CD4-positive, alpha-beta memory T cell (primary cell): ENCODE data around the gene ZNF605. TPM values are rescaled to one million over a fixed set of nuclear protein-coding genes. Genes with fewer than 3 reads are reported as not detected.
A peak's percentile ranks its signal among the peaks of the same experiment; 100 is the strongest.
"Not testable (repeated sequence)": the region's sequence is repeated elsewhere in the genome, so short reads cannot be mapped to it uniquely, and the experiment has no call there.

Experiments
- CTCF ChIA-PET: fragments of 350-600 bp; sonication (Branson Sonifier 250); formaldehyde crosslinking; loops from one replicate; lab custom pipeline; 2021; ENCODE audit warnings: inconsistent platforms; ENCODE audit not compliant: partially characterized antibody; lab: Charles Lee
- POLR2A ChIA-PET: fragments of 350-600 bp; sonication (Branson Sonifier 250); formaldehyde crosslinking; loops from one replicate; lab custom pipeline; 2021; ENCODE audit not compliant: partially characterized antibody; lab: Charles Lee
- DNase-seq, 5 donors: peaks; one replicate each; pipeline versions ENCODE4 v3.0.0 to v3.0.0-alpha.2; 2020 to 2022; ENCODE audit warnings: mixed read lengths in 1 of 5
- H3K27ac ChIP-seq: one replicate; pipeline ENCODE4 v1.7.0; 2013; ENCODE audit warnings: low read depth, low read length
- H3K27me3 ChIP-seq: 2 replicates; pipeline ENCODE4 v1.7.0; 2013; ENCODE audit warnings: mild to moderate bottlenecking, low read length, moderate library complexity; ENCODE audit not compliant: insufficient read depth
- H3K36me3 ChIP-seq: 2 replicates; pipeline ENCODE4 v1.7.0; 2013; ENCODE audit warnings: mild to moderate bottlenecking, low read length, moderate library complexity; ENCODE audit not compliant: insufficient read depth
- H3K4me1 ChIP-seq: 2 replicates; pipeline ENCODE4 v1.7.0; 2013; ENCODE audit warnings: mild to moderate bottlenecking, low read length, moderate library complexity; ENCODE audit not compliant: insufficient read depth
- H3K4me3 ChIP-seq, 2 donors: one replicate each; pipeline ENCODE4 v1.7.0; 2013; ENCODE audit warnings: low read length in 2 of 2, mild to moderate bottlenecking in 1 of 2
- H3K9me3 ChIP-seq, 2 donors: one replicate each; pipeline ENCODE4 v1.7.0; 2013; ENCODE audit warnings: low read length in 2 of 2, control low read depth in 1 of 2; ENCODE audit not compliant: control insufficient read depth in 1 of 2
- H3K27ac Mint-ChIP-seq, 7 donors: one replicate each; pipeline ENCODE4 v1.8.0; 2020 to 2021; ENCODE audit warnings: mixed read lengths in 7 of 7, mild to moderate bottlenecking in 6 of 7, inconsistent platforms in 3 of 7, moderate library complexity in 3 of 7
- H3K27me3 Mint-ChIP-seq, 2 donors: one replicate each; pipeline ENCODE4 v1.8.0; 2020 to 2021; ENCODE audit warnings: mixed read lengths in 2 of 2
- H3K36me3 Mint-ChIP-seq, 2 donors: one replicate each; pipeline ENCODE4 v1.8.0; 2020 to 2021; ENCODE audit warnings: mixed read lengths in 2 of 2, inconsistent platforms in 1 of 2, mild to moderate bottlenecking in 1 of 2
- H3K4me1 Mint-ChIP-seq, 4 donors: one replicate each; pipeline ENCODE4 v1.8.0; 2020 to 2021; ENCODE audit warnings: mixed read lengths in 4 of 4, mild to moderate bottlenecking in 1 of 4
- H3K4me3 Mint-ChIP-seq, 8 donors: one replicate each; pipeline ENCODE4 v1.8.0; 2020 to 2021; ENCODE audit warnings: mixed read lengths in 8 of 8, mild to moderate bottlenecking in 7 of 8, moderate library complexity in 6 of 8, inconsistent platforms in 3 of 8
- H3K9me3 Mint-ChIP-seq, 8 donors: one replicate each; pipeline ENCODE4 v1.8.0; 2020 to 2021; ENCODE audit warnings: mixed read lengths in 8 of 8, mild to moderate bottlenecking in 5 of 8, inconsistent platforms in 3 of 8, moderate library complexity in 1 of 8
- intact Hi-C: fragments of 100-400 bp; cut with micrococcal nuclease; formaldehyde crosslinking; loops from one replicate; pipeline ENCODE4 v1.15.1; 2023
- polyA plus RNA-seq, 2 donors: library from polyadenylated mRNA; unstranded; fragments of 300-500 nt; fragmentation: Illumina TruSeq; gene quantifications; one replicate each; pipeline ENCODE4 v1.2.3, GENCODE V29; 2021
- total RNA-seq, 2 experiments: library from RNA; stranded (reverse); gene quantifications; one replicate each; pipeline ENCODE4 v1.2.3, GENCODE V29; 2021

Gene ZNF605
- total and polyA plus RNA-seq, 4 experiments from 2014 or later, result 0.59 to 17.2 (median 9.3) TPM

DNA sequence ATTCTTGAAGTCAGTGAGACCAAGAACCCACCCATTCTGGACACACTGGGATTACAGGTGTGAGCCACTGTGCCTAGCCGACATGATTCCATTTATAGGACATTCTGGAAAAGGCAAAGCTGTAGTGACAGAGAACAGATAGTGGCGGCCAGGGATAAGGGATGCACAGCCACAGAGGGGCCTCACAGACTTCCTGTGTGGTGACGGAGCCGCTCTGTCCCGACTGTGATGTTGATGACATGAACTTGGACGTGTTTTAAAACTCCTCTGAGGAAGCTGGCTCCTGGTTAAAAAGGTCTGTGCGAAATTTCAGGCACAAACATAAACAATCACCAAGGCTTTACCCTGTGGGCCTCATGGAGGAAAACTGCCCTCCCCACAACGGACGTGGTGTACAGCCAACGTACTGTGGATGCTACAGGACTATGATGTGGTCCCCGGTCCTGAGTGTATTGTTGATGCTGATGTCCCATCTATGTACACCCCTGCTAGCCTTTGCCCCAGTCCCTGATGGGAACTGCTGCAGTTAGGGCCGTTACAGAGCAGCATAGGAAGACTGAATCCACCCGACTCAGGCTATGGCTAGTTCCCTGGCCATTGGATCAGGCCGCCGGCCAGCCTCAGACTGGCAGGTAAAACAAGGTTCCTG is 15.9 kb downstream of the ZNF605 start:
- Histone ChIP-seq H3K27ac (no peak overlapping the region), H3K4me1 (no peaks in the 10 kb centered on the region), H3K27me3 (no peaks in the 10 kb centered on the region), H3K4me3 (no peak overlapping the region), H3K36me3 (peaks cover 17% of the 10 kb centered on the region), H3K9me3 (peaks cover 0 to 21% of the 10 kb centered on the region in 2 donors)
- H3K27me3 Mint-ChIP-seq, result no peaks in the 10 kb centered on the region
- DNase-seq, result no peak
- H3K9me3 Mint-ChIP-seq, result peaks cover 0 to 75% (median 53%) of the 10 kb centered on the region in 8 donors
- no peak overlapping the region for H3K27ac Mint-ChIP-seq
- no peak overlapping the region for H3K4me3 Mint-ChIP-seq
- peaks cover 37 to 53% of the 10 kb centered on the region in 2 donors for H3K36me3 Mint-ChIP-seq
- ChIA-PET POLR2A (no interaction called here), CTCF (no interaction called here)
- H3K4me1 Mint-ChIP-seq, result no peaks in the 10 kb centered on the region
- intact Hi-C loops, result no loop called here

- H3K27me3 Mint-ChIP-seq, H3K36me3 ChIP-seq, POLR2A ChIA-PET, H3K4me1 Mint-ChIP-seq, DNase-seq, H3K27me3 ChIP-seq, H3K4me3 ChIP-seq, H3K27ac ChIP-seq, H3K4me3 Mint-ChIP-seq, intact Hi-C loops, H3K27ac Mint-ChIP-seq, CTCF ChIA-PET, H3K4me1 ChIP-seq: not testable (repeated sequence)
- H3K36me3 Mint-ChIP-seq, result peaks cover 31 to 47% of the 10 kb centered on the region in 2 donors
- peaks cover 0 to 74% (median 55%) of the 10 kb centered on the region in 8 donors for H3K9me3 Mint-ChIP-seq
- H3K9me3 ChIP-seq, result peaks cover 0 to 29% of the 10 kb centered on the region in 2 donors
Observed at GRCh38 chr12:132938807-132939206, 17.3 kb downstream of the ZNF605 start.

- Mint-ChIP-seq H3K27me3 (no peaks in the 10 kb centered on the region), H3K4me3 (no peak overlapping the region), H3K36me3 (peaks cover 26 to 45% of the 10 kb centered on the region in 2 donors), H3K27ac (no peak overlapping the region), H3K4me1 (no peaks in the 10 kb centered on the region), H3K9me3 (peaks cover 0 to 80% (median 65%) of the 10 kb centered on the region in 8 donors)
- CTCF ChIA-PET, result no interaction called here
- no peaks in the 10 kb centered on the region for H3K36me3 ChIP-seq
- H3K4me3 ChIP-seq, result no peak overlapping the region
- POLR2A ChIA-PET, result no interaction called here
- no peak for DNase-seq
- no peak overlapping the region for H3K27ac ChIP-seq
- H3K27me3 ChIP-seq, result no peaks in the 10 kb centered on the region
- intact Hi-C loops, result no loop called here
- H3K9me3 ChIP-seq, result peaks cover 0 to 32% of the 10 kb centered on the region in 2 donors
- H3K4me1 ChIP-seq, result no peaks in the 10 kb centered on the region
Observed at GRCh38 chr12:132937476-132937875, 18.6 kb downstream of the ZNF605 start.

DNA sequence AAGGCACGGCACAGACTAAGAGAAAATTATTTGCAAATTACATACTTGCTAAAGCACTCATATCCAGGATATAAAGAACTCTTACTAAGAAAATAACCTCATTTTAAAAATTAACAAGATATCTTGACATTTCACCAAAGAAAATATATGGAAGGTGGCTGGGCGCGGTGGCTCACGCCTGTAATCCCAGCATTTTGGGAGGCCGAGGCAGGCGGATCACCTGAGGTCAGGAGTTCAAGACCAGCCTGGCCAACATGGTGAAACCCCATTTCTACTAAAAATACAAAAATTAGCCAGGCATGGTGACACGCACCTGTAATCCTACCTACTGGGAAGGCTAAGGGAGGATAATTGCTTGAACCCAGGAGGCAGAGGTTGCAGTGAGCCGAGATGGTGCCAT is 19.2 kb downstream of the ZNF605 start:
- POLR2A ChIA-PET, DNase-seq, CTCF ChIA-PET, H3K27me3 ChIP-seq, H3K36me3 ChIP-seq, H3K4me1 ChIP-seq, intact Hi-C loops, H3K27ac ChIP-seq, H3K4me3 ChIP-seq, H3K4me1 Mint-ChIP-seq, H3K27ac Mint-ChIP-seq, H3K4me3 Mint-ChIP-seq, H3K27me3 Mint-ChIP-seq: not testable (repeated sequence)
- H3K9me3 ChIP-seq, result peaks cover 0 to 27% of the 10 kb centered on the region in 2 donors
- Mint-ChIP-seq H3K36me3 (peaks cover 25 to 42% of the 10 kb centered on the region in 2 donors), H3K9me3 (peaks cover 0 to 80% (median 67%) of the 10 kb centered on the region in 8 donors)

GRCh38 chr12:132936163-132936562 is 19.9 kb downstream of the ZNF605 start:
- Histone ChIP-seq H3K27ac (no peak overlapping the region), H3K9me3 (peaks cover 0 to 31% of the 10 kb centered on the region in 2 donors), H3K27me3 (no peaks in the 10 kb centered on the region), H3K4me3 (no peak overlapping the region), H3K4me1 (no peaks in the 10 kb centered on the region), H3K36me3 (no peaks in the 10 kb centered on the region)
- H3K4me3 Mint-ChIP-seq, result no peak overlapping the region
- CTCF ChIA-PET, result no interaction called here
- no peaks in the 10 kb centered on the region for H3K4me1 Mint-ChIP-seq
- H3K9me3 Mint-ChIP-seq, result peaks cover 2 to 80% (median 69%) of the 10 kb centered on the region in 8 donors
- H3K27me3 Mint-ChIP-seq, result no peaks in the 10 kb centered on the region
- H3K36me3 Mint-ChIP-seq, result peaks cover 25 to 40% of the 10 kb centered on the region in 2 donors
- intact Hi-C loops, result no loop called here
- POLR2A ChIA-PET, result no interaction called here
- no peak for DNase-seq
- no peak overlapping the region for H3K27ac Mint-ChIP-seq

DNA sequence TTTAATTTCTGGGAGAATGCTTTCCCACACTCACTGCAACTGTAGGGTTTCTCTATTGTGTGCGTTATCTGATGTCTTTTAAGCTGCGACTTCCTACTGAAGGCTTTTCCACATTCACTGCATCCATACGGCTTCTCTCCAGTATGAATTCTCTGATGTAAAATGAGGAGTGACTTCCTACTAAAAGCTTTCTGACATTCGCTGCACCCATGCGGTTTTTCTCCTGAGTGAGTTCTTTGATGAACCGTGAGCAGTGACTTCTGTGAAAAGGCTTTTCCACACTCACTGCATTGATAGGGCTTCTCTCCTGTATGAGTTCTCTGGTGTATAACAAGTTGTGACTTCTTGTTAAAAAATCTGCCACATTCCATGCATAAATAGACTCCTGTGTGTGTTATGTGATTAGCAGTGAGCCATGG is 29.7 kb downstream of the ZNF605 start:
- H3K27me3 ChIP-seq, result no peaks in the 10 kb centered on the region
- peaks cover 5 to 69% of the 10 kb centered on the region in 2 donors for H3K9me3 ChIP-seq
- POLR2A ChIA-PET, result no interaction called here
- peak overlapping the region in 1 of 2 donors; percentile 11 for H3K4me3 ChIP-seq
- Mint-ChIP-seq H3K27ac (no peak overlapping the region), H3K36me3 (peaks cover 59 to 68% of the 10 kb centered on the region in 2 donors), H3K9me3 (peaks cover 3 to 96% (median 91%) of the 10 kb centered on the region in 8 donors), H3K27me3 (no peaks in the 10 kb centered on the region), H3K4me3 (no peak overlapping the region), H3K4me1 (no peaks in the 10 kb centered on the region)
- intact Hi-C loops, result no loop called here
- no peak overlapping the region for H3K27ac ChIP-seq
- no peak for DNase-seq
- H3K36me3 ChIP-seq, result no peaks in the 10 kb centered on the region
- no peaks in the 10 kb centered on the region for H3K4me1 ChIP-seq
- CTCF ChIA-PET, result interaction anchor here (1.5 kb wide), 1 partner anchor 29 kb away, joined by 3 read pairs; no protein-coding TSS in a partner anchor

DNA sequence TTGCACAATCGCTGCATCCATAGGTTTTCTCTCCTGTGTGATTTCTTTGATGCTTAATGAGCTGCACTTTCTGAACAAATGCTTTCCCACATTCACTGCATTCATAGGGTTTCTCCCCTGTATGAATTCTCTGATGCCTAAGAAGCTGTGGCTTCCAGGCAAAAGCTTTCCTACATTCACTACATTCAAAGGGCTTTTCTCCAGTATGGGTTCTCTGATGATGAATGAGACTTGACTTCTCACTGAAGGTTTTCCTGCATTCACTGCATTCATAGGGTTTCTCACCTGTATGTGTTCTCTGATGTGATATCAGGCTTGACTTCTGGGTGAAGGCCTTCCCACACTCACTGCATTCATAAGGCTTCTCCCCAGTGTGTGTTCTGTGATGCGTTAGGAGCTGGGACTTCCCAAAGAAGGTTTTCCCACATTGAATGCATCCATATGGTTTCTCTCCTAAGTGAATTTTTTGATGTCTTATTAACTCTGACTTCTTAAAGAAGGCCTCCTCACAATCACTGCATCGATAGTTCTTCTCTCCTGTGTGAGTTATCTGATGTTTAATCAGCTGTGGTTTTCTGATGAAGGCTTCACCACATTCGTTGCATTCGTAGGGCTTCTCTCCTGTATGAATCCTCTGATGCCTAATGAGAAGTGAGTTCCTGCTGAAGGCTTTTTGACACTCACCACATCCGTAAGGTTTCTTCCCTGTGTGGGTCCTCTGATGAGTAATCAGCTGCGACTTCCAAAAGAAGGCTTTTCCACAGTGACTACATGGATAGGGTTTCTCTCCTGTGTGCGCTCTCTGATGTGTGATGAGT is 30.3 kb downstream of the ZNF605 start:
- peak overlapping the region; percentile 11 to 32 for H3K4me3 ChIP-seq
- CTCF ChIA-PET, result interaction anchor here (1.5 kb wide), 1 partner anchor 29 kb away, joined by 3 read pairs; no protein-coding TSS in a partner anchor
- DNase-seq, result no peak
- peaks cover 0 to 96% (median 90%) of the 10 kb centered on the region in 8 donors for H3K9me3 Mint-ChIP-seq
- H3K27me3 ChIP-seq, result no peaks in the 10 kb centered on the region
- H3K27ac ChIP-seq, result no peak overlapping the region
- no peaks in the 10 kb centered on the region for H3K4me1 ChIP-seq
- H3K27me3 Mint-ChIP-seq, result no peaks in the 10 kb centered on the region
- intact Hi-C loops, result no loop called here
- H3K4me3 Mint-ChIP-seq, result peak overlapping the region in 1 of 8 donors; percentile 29
- no peaks in the 10 kb centered on the region for H3K4me1 Mint-ChIP-seq
- no peaks in the 10 kb centered on the region for H3K36me3 ChIP-seq
- H3K36me3 Mint-ChIP-seq, result peaks cover 59 to 68% of the 10 kb centered on the region in 2 donors
- H3K9me3 ChIP-seq, result peaks cover 5 to 67% of the 10 kb centered on the region in 2 donors
- H3K27ac Mint-ChIP-seq, result no peak overlapping the region
- POLR2A ChIA-PET, result no interaction called here
